NCI-H2171 (cell line): Measurements from ENCODE around the gene PTPRK.

Experiments
- DNase-seq: peaks from one replicate; lab custom pipeline; 2025; lab: John Stamatoyannopoulos, UW

PTPRK gene

DNA sequence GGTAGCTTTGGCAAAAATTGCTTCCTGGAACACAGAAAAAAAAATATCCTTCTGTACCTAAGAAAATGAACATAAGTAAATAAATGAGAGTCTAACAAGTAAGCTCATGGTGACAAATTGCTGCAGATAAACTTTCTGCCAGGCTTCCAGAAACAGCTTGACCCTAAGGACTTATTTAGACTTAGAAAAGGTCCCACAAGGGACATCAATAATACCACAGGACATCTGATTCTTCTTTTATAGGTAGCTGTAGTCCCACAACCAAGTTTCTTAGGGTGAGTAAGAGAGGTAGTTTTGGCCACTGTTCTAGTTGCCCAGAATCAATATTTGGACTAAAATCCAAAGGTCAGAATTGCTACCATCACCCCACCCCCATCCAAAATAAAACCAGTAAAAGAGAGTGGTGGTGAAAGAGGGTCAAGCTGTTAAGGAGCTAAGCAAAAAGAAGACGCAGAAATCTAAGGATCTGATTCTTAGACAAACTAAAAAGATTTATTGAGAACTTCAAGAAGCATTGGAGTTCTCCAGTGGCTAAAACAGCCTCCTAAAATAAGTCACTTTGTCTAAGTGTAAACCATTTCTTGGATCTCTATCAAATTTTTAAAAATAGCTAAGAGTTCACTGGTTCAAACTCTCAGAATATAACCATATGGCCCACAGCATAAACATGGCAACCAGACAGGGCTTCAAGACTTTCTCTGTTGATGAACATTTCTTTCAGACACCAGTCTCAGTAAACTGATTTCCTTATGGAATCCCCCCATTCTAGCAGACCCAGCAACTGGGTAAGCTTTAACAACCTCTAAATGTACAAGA is 180.6 kb downstream of the PTPRK start:
- no peak for DNase-seq

DNA sequence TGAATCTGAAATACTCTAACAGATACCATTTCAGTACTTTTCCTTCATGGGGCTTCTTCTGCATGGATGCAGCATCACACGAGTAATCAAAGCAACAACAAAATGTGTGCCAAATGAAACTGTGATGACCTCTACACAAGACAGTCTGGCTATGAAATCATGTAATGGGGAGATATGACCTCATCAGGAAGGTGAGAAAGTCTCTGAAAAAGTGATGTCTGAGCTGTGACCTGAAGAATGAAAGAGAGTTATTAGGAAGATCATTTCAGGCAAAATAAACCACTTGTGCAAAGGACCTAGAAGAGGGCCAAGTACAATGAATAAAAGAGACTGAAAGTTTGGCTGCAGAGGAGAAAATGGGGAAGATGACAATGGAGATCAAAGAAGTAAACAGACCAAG is 182.8 kb downstream of the PTPRK start:
- DNase-seq, result no peak

DNA sequence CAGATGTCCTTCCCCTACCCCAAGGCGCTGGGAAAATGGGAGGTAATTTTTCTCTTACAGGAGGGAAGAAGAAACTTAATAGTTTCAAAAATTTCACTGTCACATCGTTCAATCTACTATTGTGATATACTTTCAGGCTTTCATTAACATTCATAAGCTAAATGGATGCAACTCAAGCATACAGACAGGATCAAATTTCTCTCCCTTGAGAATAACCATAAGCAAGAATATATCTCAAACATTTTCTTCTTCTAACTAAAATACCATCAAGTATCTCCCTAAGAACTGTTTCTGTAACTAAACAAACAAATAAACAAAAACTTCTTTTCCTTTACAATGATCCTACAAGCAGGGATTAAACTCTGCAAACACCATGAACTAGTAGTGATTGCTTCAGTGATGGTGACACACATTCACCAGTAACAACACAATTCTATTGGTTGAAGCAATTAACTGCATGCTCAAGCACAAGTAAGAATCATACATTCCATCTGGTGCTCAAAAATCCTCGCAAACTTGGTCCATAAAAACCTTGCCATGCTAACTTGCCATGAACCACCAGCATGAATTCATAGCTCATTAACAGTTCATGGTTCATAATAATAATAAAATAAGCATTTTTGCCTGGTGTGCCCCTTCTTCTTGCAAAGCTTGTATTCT is 183.8 kb downstream of the PTPRK start:
- DNase-seq, result peak; percentile 35

DNA sequence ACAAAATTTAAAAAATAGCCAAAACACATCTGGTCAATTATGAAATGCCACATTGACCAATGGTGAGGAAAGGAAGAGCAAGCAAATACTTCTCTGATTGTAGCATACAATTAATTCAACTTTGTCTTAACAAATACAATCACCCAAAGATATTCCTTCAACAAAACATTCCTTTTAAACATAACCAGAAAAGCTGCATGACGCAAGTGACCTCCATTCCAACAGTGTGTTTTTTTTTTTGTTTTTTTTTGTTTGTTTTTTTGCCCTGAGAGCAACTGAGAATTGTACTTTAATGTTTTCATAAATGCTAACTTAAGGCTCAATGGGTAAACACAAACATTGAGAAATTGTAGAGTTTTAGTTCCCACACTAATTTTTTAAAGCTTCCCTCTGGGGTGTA is 184.4 kb downstream of the PTPRK start:
- DNase-seq, result no peak

DNA sequence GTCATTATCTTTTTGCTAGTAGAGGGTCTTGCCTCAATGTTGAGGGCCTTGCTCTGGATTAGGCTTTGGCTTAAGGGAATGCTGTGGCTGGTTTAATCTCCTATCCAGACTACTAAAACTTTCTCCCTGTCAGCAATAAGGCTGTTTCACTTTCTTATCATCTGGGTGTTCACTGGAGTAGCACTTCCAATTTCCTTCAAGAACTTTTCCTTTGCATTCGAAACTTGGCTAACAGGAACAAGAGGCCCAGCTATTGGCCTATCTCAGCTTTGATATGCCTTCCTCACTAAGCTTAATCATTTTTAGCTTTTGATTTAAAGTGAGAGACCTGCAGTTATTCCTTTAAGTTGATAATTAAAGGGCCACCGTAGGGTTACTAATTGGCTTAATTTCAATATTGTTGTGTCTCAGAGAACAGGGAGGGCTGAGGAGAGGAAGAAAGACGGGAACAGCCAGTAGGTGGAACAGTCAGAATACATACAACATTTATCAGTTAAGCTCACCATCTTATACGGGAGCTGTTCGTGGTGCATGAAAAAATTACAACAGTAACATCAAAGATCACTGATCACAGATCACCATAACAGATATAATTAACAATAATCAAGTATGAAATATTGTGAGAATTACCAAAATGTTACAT is 186.7 kb downstream of the PTPRK start:
- DNase-seq, result no peak

DNA sequence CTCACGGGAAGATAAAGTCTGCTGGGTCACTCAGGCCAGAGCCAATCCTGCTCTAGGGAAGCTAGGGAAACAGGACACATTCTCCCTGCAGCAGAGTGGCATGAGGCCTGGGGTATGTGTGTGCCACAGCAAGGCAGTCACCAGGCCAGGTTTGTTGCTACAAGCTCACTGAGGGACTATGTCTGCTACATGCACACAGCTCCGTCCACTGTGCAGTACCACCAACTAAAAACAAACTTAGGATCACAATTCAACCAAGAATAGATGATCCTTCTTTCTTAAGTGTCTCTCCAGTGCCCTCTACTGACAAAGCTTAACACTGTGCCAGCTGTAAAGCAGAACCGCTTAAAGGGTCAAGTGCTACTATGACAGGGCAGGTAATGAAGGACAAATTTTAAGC is 192.5 kb downstream of the PTPRK start:
- peak; percentile 15 for DNase-seq

DNA sequence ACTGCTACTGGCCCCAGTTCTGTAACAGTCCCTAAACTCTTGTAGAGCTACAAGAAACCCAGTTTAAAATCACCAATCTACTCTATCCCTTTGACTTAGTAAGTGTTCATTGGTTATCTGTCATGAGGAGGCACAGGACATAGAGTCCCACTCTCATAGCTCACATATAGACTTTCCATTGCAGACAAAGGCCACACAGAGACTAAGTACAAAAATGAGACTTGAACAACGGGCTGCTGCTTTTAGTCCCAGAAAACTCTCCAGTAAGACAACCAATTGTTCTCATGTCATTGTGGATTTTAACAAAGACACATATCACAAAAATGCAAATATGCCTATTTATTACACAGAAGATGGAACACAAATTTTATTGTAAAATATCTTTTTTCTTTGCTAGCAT is 197.4 kb downstream of the PTPRK start:
- DNase-seq, result no peak

DNA sequence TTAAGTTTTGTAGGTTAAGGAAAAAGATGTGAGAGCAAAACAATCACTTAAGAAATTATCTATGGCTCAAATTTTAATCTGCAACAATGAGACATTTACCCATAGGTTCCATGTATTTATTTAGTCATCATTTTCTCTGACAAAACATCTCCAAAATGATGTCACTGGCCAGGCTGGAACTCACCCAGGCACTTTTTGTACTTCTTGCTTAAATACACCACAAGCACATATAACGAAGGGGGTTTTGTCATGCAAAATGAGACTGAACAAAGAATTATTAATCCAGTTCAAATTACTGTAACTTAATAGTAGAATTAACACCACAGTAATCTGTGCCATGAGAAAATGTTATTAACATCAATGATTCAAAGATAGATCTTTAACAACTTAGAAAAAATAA is 200.5 kb downstream of the PTPRK start:
- no peak for DNase-seq

DNA sequence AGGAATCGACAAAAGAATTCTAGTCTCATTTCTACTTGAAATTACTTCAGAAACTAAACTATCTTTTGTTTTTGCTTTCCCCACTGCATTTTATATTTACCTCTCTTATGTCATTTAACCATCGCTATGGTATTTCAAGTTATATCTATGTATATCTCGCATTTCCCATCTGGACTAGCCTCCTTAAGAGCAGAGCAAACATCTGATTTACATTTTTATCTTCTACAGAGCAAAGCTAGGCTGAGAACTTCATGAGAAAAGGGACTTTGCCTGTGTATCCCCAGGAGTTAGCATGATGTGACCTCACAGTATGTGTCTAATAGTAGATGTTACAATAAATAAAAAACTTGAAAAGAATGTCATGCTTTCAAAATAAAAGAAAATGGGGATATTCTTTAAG is 201.2 kb downstream of the PTPRK start:
- DNase-seq, result no peak

DNA sequence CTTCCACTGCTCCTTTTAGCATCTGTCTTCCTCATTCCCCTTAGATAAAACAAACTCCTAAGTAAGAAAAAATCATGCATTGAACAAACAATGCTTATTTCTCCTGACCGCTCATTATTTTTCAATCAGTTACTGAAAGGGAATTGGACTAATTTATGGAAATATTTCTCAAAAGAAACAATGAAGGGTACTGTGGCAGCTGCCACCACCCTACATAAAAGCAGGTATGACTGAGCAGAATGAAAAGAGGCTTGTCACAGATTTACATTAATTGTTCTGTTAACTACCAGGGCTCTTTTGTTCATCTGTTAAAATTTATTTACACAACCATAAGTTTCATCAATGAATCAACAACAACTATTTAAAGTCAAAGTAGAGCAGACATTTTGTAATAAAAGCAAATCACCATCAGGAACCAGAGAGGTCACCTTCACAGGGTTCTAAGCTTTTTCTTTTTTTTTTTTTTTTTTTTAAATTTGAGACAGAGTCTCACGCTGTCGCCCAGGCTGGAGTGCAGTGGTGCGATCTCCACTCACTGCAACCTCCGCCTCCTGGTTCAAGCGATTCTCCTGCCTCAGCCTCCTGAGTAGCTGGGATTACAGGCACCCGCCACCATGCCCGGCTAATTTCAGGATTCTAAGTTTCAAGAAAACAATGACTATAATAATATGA is 204.0 kb downstream of the PTPRK start:
- no peak for DNase-seq

DNA sequence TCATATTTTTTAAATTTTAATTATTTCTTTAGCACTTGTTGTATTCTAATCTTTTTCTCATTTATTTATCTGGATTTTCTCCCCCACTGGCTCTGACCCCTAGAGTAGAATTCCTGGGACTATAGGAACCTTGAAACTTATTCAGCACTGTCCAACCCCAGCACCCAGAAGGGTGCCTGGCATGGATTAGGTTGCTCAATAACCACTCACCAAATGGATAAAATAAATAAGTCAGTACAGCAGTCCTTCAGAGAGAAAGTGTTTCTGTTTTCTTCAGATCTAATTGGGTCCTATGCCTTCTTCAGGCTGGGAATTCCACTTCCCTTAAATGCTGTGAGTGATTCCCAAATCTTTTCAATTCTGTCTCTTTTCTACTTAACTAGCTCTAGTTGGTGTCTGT is 206.2 kb downstream of the PTPRK start:
- DNase-seq, result no peak

DNA sequence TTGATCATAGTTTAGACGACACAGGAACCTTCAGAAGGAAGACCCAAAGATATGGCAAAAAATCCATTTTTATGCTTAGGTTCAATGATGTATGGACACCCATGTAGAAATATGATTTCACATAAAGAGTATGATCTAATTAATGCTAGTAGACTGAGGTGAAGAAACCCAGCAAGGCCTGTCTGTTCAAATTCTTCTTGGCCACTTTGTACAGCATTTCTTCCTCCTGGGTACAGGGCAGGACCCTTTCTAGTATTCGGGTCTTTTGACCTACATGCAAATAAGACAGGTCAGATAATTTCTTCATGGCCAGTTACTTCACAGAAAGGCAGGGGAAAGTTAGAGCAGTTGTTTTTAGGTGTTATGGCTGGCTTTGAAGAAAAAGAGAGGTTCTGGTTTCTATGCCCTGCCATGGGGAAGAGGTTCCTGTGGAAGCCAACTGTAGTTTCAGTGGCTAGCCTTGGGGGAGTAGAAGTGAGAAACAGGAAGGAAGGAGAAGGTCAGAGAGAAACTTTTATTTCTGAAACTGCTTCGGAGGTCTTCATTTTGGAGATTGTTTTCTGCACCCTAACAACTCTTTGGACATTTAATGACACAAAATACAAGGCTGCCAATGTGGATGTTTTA is 208.3 kb downstream of the PTPRK start:
- no peak for DNase-seq

DNA sequence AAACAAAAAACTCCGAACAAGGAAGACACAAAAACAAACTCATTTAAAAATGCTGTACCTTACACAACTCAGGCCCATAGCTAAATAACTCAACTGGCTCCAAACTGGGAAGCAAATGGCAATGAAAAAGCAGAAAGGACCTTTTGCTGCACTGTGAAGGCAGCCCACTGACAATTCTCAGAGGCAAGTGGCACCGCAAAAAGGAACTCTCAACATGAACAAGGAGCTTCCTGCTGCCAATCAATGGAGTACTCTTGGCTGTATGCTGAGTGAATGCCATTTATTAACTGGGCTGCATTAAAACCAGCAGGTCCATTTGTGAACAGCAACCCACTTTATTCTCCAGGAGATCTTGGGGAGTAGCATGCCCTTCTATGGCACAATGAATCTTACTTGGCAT is 209.9 kb downstream of the PTPRK start:
- DNase-seq, result no peak

DNA sequence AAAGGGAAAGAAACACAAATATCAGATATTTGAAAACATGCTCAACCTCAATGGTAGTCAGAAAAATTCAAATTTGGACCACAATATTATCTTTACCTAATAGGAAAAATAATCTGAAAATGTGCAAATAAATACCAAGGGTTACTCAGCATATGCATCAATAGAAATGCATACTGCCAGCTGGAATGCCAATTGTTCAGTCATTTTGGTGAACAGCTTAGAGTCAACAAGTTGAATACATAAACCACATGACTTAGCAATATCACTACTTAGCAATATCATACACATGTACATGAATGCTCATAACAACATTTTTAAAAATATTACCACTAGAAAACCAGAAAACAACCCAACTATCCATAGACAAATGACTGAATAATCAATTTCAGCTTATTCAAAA is 212.7 kb downstream of the PTPRK start:
- DNase-seq, result no peak

DNA sequence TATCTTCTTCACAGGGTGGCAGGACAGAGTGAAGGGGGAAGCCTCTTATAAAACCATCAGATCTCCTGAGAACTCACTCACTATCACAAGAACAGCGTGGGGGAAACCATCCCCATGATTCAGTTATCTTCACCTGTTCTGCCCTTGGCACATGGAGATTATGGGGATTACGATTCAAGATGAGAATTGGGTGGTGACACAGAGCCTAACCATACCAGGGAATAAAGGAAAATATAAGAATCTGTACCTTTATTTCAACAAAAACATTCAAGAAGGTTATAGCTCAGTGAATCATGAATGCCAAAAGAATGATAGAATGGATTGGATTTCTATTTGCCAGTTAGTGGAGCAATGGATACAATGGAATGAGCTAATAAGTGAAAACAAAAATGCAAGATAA is 214.4 kb downstream of the PTPRK start:
- DNase-seq, result no peak

DNA sequence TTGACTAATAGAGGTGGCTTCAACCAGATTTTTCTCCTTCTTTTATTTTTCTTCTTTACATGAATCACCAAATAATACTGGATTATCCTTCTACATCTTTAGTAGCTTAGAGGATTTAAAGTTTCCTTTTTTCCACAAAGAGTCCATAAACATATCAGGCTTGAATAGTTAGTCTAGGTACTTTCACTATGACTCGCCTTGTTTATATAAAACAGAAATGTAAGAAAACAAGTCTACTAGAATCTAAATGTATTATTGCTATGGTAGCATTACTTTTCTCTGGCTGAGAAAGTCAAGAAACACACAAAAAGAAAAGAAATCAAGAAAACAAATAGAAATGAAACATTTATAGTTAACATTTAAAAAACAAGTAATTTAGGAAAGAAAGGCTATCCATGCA is 215.2 kb downstream of the PTPRK start:
- no peak for DNase-seq

DNA sequence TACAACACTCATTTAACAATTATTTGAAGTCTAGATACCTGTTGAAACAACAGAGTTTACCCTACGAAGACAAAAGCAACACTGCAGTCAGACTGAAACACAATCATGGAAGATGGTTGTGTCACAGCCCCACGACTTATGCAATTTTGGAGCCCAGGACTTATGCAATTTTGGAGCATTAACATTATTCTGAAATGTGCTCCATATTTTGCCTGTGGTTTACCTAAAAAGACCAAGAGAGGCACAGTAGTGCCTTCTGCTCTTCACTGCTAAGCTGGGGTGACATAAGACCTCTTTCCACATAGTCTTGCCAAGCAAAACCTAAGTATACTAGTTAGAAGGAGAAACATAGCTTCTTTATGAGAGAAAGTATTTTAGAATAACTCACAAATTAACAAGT is 216.5 kb downstream of the PTPRK start:
- DNase-seq, result no peak

DNA sequence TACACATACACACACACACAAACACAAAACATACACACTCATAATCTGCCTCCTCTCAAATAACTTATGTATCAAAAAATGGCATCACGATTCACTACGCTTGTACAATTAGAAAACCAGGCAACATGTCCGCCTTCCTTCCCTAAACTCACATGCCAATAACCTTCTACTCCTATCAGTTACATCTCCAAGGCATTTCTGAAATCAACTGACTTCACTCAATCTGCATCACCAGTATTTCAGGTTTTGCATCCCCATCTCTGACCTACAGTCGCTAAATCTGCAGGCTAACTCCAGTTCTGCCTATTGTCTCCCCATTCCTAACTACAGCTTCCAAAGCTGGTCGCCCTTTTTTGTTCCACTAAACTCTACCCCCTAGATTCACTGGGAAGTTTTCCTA is 217.5 kb downstream of the PTPRK start:
- DNase-seq, result no peak

DNA sequence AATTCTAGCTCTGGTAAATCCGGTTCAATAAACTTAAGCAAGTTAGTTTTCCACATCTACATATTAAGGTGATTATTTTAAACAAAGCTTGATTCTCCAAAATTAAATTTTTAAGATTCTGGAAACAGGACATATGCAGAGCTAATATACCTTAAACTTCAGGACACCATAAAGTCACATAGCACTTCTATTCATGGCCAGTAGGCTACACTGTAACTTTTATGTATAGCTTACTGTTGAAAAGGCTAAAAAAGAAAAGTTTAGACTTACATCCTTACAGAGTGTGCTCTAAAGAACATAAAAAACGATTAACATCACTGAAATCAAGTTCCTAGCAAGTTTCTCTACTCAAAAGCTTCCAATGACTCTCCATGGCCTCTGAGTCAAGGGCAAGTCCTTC is 224.7 kb downstream of the PTPRK start:
- no peak for DNase-seq

DNA sequence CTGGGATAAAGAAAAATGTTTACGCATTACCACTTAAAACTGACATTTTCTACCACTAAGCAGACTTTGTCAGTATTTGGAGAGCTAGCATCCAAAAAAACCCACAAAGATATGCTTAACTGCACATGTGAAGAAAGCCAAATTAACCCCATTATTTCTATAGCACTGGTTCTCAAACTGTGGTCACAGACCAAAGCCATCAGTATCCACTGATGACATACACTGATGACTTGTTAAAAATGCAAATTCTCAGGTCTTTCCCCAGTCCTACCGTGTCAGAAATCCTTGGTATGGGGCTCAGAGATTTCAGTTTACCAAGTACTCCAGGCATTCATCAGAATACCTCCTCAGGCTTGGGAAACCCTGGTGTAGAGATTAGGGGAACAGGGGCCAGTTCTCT is 230.2 kb downstream of the PTPRK start:
- no peak for DNase-seq

DNA sequence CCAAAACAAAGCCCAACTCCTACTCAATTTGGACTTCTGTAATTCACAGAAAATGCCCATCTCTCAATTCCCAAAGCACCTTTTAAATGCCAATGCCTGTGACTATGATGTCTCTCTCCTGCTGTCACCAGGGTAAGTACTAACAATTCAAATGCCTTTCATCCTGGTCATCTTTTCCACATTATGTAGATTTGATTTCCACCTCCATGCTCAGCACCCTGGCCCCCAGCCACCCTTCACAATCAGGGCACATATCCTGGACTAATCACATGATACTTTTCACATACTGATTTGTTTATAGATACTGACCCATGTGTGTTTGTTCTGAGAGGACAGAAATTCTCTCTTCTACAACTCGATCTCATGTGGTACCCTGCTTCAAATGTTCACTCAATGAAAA is 236.3 kb downstream of the PTPRK start:
- no peak for DNase-seq

DNA sequence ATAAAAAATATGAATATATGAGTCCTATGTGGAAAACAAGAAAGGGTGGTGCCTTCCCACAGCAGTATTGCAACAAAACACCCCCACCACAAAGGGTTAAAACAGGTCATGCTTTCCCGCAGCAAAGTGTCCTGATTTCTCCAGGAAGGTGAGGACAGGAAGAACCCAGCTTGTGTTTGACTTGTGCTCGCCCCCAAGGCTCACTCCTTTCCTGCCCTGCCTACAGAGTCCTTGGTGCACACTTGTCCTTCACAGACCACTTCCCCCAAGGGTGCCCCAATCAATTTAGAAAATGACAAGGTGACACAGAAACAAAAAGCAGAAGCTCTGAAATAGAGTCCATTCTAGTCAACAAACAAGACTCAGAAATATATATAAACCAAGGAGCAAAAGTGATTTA is 237.4 kb downstream of the PTPRK start:
- no peak for DNase-seq
